Measurements from ENCODE around the gene ATP6V0D1.
"Not testable (repeated sequence)": the region's sequence is repeated elsewhere in the genome, so short reads cannot be mapped to it uniquely, and the experiment has no call there.

Gene ATP6V0D1

GRCh38 chr16:67480833-67481560, at the start of gene ATP6V0D1:
Gene ATP6V0D1, minus strand, starts transcription at chr16:67481157. Its CDS starts 71 bp downstream, at chr16:67481086.
- peak; percentile 4 for FAIRE-seq

GRCh38 chr16:67530013-67530939, 49.3 kb upstream of the ATP6V0D1 start:
- no peak for FAIRE-seq

GRCh38 chr16:67529582-67530012, 48.6 kb upstream of the ATP6V0D1 start:
- no peak for FAIRE-seq

- no peak for FAIRE-seq
Measured at GRCh38 chr16:67528870-67529581, 48.1 kb upstream of the ATP6V0D1 start.

GRCh38 chr16:67528222-67528869, 47.4 kb upstream of the ATP6V0D1 start, which contains the start of gene RIPOR1:
Gene RIPOR1, plus strand, starts transcription at chr16:67528829. Its CDS starts 9,618 bp downstream, at chr16:67538447.
- FAIRE-seq: no peak

GRCh38 chr16:67526149-67526791, 45.3 kb upstream of the ATP6V0D1 start:
- FAIRE-seq: no peak

- FAIRE-seq: no peak
Measured at GRCh38 chr16:67525176-67525860, 44.4 kb upstream of the ATP6V0D1 start.

- FAIRE-seq: peak; percentile 18
Measured at GRCh38 chr16:67521095-67521804, 40.3 kb upstream of the ATP6V0D1 start.

- FAIRE-seq: no peak
Measured at GRCh38 chr16:67519242-67519641, 38.3 kb upstream of the ATP6V0D1 start.

GRCh38 chr16:67518676-67519075, 37.7 kb upstream of the ATP6V0D1 start:
- no peak for FAIRE-seq

GRCh38 chr16:67517661-67518423, 36.9 kb upstream of the ATP6V0D1 start:
- no peak for FAIRE-seq

- no peak for FAIRE-seq
Measured at GRCh38 chr16:67517155-67517445, 36.1 kb upstream of the ATP6V0D1 start.

GRCh38 chr16:67516296-67517154, 35.6 kb upstream of the ATP6V0D1 start:
- FAIRE-seq: no peak

- no peak for FAIRE-seq
Measured at GRCh38 chr16:67514382-67514828, 33.4 kb upstream of the ATP6V0D1 start.

GRCh38 chr16:67513892-67514291, 32.9 kb upstream of the ATP6V0D1 start:
- FAIRE-seq: not testable (repeated sequence)

- no peak for FAIRE-seq
Measured at GRCh38 chr16:67509016-67509415, 28.1 kb upstream of the ATP6V0D1 start.

- FAIRE-seq: no peak
Measured at GRCh38 chr16:67506468-67506867, 25.5 kb upstream of the ATP6V0D1 start.
